Right lobe of liver (tissue), 4 donors: ENCODE data around the gene EDEM2.

Experiments
- CTCF ChIP-seq, 4 donors: fragments of 200-600 bp in 3 of 4; fragments of 450-650 bp in 1 of 4; IDR thresholded peaks; one replicate each; pipeline versions ENCODE4 v1.5.1 to v1.8.0; 2016 to 2022; ENCODE audit warnings: antibody characterized with exemption in 4 of 4, mild to moderate bottlenecking in 2 of 4
- POLR2A ChIP-seq: fragments of 450-650 bp; IDR thresholded peaks from one replicate; pipeline ENCODE4 v1.6.1; 2017; ENCODE audit warnings: antibody characterized with exemption, mild to moderate bottlenecking
- donor health status: DM: no; HTN: no; CAD: no.
- donor health status: DM: no; HTN: no; CAD: no.
- donor health status: DM: no; HTN: yes; CAD: no.

DNA sequence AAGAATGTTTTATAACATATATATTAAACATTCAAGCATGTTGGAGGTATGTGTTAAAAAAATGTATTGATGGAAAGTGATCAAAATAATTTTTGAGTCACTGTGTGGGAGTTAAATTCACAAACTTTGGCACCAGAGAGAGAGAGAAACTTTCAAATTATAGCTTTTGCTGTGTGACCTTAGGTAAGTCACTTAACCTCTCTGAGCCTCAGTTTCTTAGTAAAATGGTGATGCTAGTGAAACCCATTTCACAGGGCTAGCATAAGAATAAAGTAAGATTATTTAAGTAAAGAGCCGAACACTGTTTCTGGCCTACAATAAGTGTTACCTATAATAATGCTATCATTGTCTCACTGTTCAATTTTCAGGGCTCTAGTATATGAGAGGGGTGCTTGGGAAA lies 20.7 kb upstream of the EDEM2 start:
- TF ChIP-seq CTCF (IDR thresholded peaks at IDR 0.05) (no peak), POLR2A (no peak)
